GM18508 (cell line): ENCODE measurements around the gene RALY.
"Not testable (repeated sequence)": the region's sequence is repeated elsewhere in the genome, so short reads cannot be mapped to it uniquely, and the experiment has no call there.

Source experiments
- ATAC-seq: cut with Tn5 transposase; IDR thresholded peaks from one replicate; pipeline ENCODE4 v1.9.1; 2021; ENCODE audit warnings: moderate number of reproducible peaks; ENCODE audit not compliant: insufficient read depth, unreplicated experiment

The RALY gene

DNA sequence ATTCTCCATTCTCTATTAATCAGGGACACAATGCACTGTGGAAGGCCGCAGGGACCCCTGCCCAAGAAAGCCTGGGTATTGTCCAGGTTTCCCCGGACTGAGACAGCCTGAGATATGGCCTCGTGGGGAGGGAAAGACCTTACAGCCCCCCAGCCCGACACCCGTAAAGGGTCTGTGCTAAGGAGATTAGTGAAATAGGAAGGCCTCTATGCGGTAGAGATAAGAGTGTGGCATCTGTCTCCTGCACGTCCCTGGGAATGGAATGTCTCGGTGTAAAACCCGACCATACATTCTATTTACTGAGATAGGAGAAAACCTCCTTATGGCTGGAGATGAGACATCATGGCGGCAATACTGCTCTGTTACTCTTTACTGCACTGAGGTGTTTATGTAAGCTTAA lies 134.1 kb downstream of the RALY start:
- no peak for ATAC-seq

DNA sequence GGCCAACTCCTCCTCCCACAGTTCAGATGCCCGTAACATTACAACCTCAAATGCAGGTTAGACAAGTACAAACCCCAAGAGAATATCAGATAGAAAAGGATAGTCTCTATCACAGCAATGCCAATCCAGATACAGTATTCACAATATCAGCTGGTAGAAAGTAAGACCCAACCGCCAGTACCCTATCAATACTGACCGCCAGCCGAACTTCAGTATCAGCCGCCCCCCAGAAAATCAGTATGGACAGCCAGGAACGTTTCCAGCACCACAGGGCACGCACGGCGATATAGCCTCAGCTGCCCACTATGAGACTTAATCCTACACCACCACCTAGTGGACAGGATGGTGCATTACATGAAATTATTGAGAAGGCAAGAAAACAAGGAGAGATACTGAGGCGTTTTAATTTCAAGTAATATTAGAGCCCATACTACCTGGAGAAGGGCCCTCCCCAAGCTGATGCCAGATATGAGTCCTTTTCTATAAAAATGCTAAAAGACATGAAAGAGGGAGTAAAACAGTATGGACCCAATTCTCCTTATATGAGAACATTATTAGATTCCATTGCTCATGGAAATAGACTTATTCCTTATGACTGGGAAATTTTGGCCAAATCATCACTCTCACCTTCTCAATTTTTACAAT lies 135.9 kb downstream of the RALY start:
- no peak for ATAC-seq

DNA sequence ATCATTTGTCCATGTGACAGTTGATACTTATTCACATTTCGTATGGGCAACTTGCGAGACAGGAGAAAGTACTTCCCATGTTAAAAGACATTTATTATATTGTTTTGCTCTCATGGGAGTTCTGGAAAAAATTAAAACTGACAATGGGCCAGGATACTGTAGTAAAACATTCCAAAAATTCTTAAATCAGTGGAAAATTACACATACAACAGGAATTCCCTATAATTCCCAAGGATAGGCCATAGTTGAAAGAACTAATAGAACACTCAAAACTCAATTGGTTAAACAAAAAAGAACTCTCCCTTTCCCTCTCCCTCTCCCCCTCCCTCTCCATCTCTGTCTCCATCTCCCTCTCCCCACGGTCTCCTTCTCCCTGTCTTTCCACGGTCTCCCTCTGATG lies 137.8 kb downstream of the RALY start:
- no peak for ATAC-seq

DNA sequence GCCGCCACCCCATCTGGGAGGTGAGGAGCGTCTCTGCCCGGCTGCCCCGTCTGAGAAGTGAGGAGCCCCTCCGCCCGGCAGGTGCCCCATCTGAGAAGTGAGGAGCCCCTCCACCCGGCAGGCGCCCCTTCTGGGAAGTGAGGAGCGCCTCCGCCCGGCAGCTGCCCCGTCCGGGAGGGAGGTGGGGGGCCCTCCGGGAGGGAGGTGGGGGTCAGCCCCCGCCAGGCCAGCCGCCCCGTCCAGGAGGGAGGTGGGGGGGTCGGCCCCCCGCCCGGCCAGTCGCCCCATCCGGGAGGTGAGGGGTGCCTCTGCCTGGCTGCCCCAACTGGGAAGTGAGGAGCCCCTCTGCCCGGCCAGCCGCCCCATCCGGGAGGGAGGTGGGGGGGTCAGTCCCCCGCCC lies 138.8 kb downstream of the RALY start:
- not testable (repeated sequence) for ATAC-seq

DNA sequence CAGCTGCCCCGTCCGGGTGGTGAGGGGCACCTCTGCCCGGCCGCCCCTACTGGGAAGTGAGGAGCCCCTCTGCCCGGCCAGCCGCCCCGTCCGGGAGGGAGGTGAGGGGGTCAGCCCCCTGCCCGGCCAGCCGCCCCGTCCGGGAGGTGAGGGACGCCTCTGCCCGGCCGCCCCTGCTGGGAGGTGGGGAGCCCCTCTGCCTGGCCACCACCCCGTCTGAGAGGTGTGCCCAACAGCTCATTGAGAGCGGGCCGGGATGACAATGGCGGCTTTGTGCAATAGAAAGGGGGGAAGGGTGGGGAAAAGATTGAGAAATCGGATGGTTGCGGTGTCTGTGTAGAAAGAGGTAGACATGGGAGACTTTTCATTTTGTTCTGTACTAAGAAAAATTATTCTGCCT lies 139.2 kb downstream of the RALY start:
- ATAC-seq, result not testable (repeated sequence)

DNA sequence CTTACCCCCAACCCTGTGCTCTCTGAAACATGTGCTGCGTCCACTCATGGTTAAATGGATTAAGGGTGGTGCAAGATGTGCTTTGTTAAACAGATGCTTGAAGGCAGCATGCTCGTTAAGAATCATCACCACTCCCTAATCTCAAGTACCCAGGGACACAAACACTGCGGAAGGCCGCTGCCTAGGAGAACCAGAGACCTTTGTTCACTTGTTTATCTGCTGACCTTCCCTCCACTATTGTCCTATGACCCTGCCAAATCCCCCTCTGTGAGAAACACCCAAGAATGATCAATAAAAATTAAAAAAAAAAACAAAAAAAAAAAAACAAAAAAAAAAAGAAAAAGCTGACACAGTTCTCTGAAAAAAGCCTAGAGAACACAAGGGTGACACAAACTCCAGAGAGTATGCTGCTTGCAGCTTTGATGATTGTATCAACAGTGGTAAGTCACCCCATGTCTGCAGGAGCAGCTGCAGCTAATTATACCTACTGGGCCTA lies 139.7 kb downstream of the RALY start:
- ATAC-seq, result not testable (repeated sequence)
